Measurements from ENCODE around the gene TTC34.

Gene TTC34

DNA sequence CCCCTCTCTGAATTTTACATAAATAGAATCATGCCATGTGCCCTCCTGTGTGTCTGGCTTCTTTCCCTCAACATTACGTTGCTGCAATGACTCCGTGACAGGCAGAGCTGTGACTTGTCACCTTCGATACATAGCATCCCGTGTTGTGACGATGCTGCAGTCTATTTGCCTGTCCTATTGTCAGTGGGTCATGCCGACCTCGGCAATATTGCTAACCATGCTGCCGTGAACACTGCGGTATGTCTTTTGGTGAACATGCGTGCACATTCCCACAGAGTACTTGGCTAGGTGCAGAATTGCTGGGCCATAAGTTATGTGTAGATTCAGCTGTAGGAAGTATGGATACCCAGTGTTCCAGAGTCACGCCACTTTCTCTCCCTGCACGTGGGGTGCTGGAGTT lies 36.3 kb upstream of the TTC34 start:
- no peak for DNase-seq (ENCODE audit: low read depth)
- TF ChIP-seq CTCF (IDR thresholded peaks at IDR 0.05; ENCODE audit: control insufficient read depth, insufficient read depth, low read depth, low read length, missing control alignments): no peak
- H3K4me3 ChIP-seq (ENCODE audit: control insufficient read depth, low read depth, low read length): no peak overlapping the region

- DNase-seq (ENCODE audit: low read depth): no peak
- no peak for TF ChIP-seq CTCF (IDR thresholded peaks at IDR 0.05; ENCODE audit: control insufficient read depth, insufficient read depth, low read depth, low read length, missing control alignments)
- H3K4me3 ChIP-seq (ENCODE audit: control insufficient read depth, low read depth, low read length): no peak overlapping the region
Measured at GRCh38 chr1:2837316-2837715, 35.8 kb upstream of the TTC34 start.

DNA sequence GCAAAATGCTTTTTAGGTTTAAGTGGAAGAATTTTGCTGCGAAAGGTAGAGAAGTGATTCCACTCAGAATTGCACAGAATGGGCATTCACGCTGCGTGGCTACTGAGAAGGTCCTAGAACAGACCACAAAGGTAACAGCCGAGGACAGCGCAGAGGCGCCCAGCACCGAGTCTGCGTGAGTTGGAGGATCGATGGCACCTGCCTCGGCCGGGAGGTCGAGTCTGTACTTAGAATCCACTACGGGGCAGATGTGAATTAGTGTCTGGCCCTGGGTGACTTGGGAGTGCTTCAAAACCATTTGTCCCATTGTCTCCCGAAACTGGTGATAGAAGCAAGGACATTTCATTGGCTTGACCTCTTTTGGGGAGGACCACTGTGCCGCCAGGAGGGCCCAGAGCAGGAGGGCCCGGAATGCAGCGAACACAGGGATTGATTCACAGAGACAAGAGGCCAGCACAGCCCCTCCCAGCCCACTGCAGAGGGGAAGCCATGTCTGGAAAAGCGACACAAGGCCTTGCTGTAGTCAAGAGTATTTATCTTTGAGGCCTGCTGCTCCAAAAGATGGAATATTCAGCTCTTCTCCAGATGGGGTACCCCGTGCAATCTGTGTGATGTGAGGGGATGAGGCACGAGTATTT lies 35.0 kb upstream of the TTC34 start:
- DNase-seq (ENCODE audit: low read depth): no peak
- no peak for TF ChIP-seq CTCF (IDR thresholded peaks at IDR 0.05; ENCODE audit: control insufficient read depth, insufficient read depth, low read depth, low read length, missing control alignments)
- H3K4me3 ChIP-seq (ENCODE audit: control insufficient read depth, low read depth, low read length): no peak overlapping the region

DNA sequence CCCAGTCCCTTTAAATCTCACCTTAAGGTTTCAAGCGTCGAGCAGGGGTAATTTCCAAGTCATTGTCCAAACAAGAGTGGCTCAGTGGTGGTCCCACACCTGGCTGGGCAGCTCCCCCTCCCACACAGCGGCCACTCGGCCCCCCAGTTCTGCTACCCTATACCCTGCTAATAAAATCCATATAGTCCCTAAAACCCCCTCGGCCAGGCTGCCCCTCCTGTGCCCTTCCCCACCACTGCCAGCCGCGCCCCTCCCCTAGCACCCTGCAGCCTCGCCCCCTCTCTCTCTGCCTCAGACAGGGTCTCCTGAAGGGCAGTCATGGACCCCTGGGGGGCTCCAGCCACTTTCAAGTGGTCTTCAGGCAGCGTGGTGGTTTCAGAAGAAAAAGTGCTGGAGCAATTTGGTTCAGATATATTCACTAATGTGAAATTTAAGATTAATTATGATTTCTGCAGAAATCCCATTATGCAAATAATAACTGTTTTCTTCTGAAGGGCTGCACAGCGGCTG lies 34.2 kb upstream of the TTC34 start:
- no peak for DNase-seq (ENCODE audit: low read depth)
- no peak for TF ChIP-seq CTCF (IDR thresholded peaks at IDR 0.05; ENCODE audit: control insufficient read depth, insufficient read depth, low read depth, low read length, missing control alignments)
- H3K4me3 ChIP-seq (ENCODE audit: control insufficient read depth, low read depth, low read length): no peak overlapping the region

- TF ChIP-seq CTCF (IDR thresholded peaks at IDR 0.05; ENCODE audit: control insufficient read depth, insufficient read depth, low read depth, low read length, missing control alignments): no peak
- no peak overlapping the region for H3K4me3 ChIP-seq (ENCODE audit: control insufficient read depth, low read depth, low read length)
- no peak for DNase-seq (ENCODE audit: low read depth)
Measured at GRCh38 chr1:2834741-2835564, 33.5 kb upstream of the TTC34 start.

DNA sequence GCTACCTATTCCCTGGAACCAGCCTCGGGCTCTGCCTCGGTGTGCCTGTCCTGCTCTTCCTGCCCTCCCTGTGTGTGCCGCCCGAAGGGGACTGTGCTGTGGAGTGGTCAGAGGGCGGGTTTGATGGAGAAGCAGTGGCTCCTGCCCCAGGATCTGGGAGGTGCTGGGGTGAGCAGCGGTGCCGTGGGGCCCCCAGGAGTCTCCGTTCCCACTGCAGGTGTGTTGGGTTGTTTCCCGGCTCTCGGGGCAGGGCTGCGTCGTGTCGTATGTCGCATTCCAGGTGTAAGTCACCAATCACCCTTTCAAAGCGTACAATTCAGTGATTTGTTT lies 32.6 kb upstream of the TTC34 start:
- no peak overlapping the region for H3K4me3 ChIP-seq (ENCODE audit: control insufficient read depth, low read depth, low read length)
- no peak for TF ChIP-seq CTCF (IDR thresholded peaks at IDR 0.05; ENCODE audit: control insufficient read depth, insufficient read depth, low read depth, low read length, missing control alignments)
- DNase-seq (ENCODE audit: low read depth): no peak
